Common myeloid progenitor, CD34-positive (primary cell): ENCODE measurements around the gene PPRC1.

Experiments used
- CTCF ChIA-PET: fragments of 350-600 bp; sonication (Branson Sonifier 250); formaldehyde crosslinking; loops from one replicate; lab custom pipeline; 2021; ENCODE audit warnings: antibody characterized with exemption; lab: Charles Lee
- POLR2A ChIA-PET: fragments of 350-600 bp; sonication (Branson Sonifier 250); formaldehyde crosslinking; loops from one replicate; lab custom pipeline; 2021; ENCODE audit warnings: antibody characterized with exemption; lab: Charles Lee
- DNase-seq, 3 donors: peaks; one replicate each; pipeline versions ENCODE4 v3.0.0 to v3.0.0-alpha.2; 2013
- H3K27ac ChIP-seq, 2 experiments: 1 replicate in 1 of 2; 2 replicates in 1 of 2; pipeline ENCODE4 v1.7.0; 2013; ENCODE audit warnings: inconsistent platforms in 2 of 2, low read length in 2 of 2, mild to moderate bottlenecking in 2 of 2, low read depth in 1 of 2, moderate library complexity in 1 of 2; ENCODE audit not compliant: severe bottlenecking in 2 of 2, insufficient read depth in 1 of 2, poor library complexity in 1 of 2
- H3K27me3 ChIP-seq, 5 experiments: replicated peaks in 2 of 5; 1 replicate in 3 of 5; 2 replicates in 2 of 5; pipeline versions ENCODE4 v1.6.1 to v1.7.0; 2013; ENCODE audit warnings: low read length in 4 of 5, mild to moderate bottlenecking in 2 of 5, moderate library complexity in 2 of 5, inconsistent platforms in 1 of 5; ENCODE audit not compliant: insufficient read depth in 5 of 5, control insufficient read depth in 4 of 5
- H3K36me3 ChIP-seq, 4 experiments: 1 replicate in 2 of 4; 2 replicates in 2 of 4; pipeline versions ENCODE4 v1.6.1 to v1.7.0; 2013; ENCODE audit warnings: low read length in 3 of 4, control low read depth in 1 of 4, mild to moderate bottlenecking in 1 of 4; ENCODE audit not compliant: control insufficient read depth in 4 of 4, insufficient read depth in 4 of 4
- H3K4me1 ChIP-seq, 4 experiments: 1 replicate in 3 of 4; 2 replicates in 1 of 4; pipeline versions ENCODE4 v1.6.1 to v1.7.1; 2013; ENCODE audit warnings: low read length in 3 of 4, mild to moderate bottlenecking in 3 of 4, control low read depth in 1 of 4, inconsistent platforms in 1 of 4, moderate library complexity in 1 of 4; ENCODE audit not compliant: control insufficient read depth in 4 of 4, insufficient read depth in 4 of 4; ENCODE audit errors: control extremely low read depth in 1 of 4
- H3K4me3 ChIP-seq, 7 experiments: 1 replicate in 4 of 7; 2 replicates in 3 of 7; pipeline versions ENCODE4 v1.5.1 to v1.7.0; 2013; ENCODE audit warnings: mild to moderate bottlenecking in 7 of 7, low read length in 6 of 7, moderate library complexity in 6 of 7, inconsistent platforms in 2 of 7, low read depth in 2 of 7, control low read depth in 1 of 7; ENCODE audit not compliant: insufficient read depth in 4 of 7, control insufficient read depth in 1 of 7; ENCODE audit errors: extremely low read depth in 1 of 7
- H3K9me3 ChIP-seq, 5 experiments: 1 replicate in 4 of 5; 2 replicates in 1 of 5; pipeline versions ENCODE4 v1.6.1 to v1.7.1; 2013; ENCODE audit warnings: low read length in 4 of 5, mild to moderate bottlenecking in 2 of 5, inconsistent platforms in 1 of 5, low read depth in 1 of 5, moderate library complexity in 1 of 5; ENCODE audit not compliant: control insufficient read depth in 4 of 5, insufficient read depth in 2 of 5; ENCODE audit errors: control extremely low read depth in 1 of 5
- WGBS: methylation state at CpG from one replicate; pipeline ENCODE4 v1.1.5; 2013; ENCODE audit not compliant: insufficient coverage; 5-methylcytosine and 5-hydroxymethylcytosine counted together

Gene PPRC1

DNA sequence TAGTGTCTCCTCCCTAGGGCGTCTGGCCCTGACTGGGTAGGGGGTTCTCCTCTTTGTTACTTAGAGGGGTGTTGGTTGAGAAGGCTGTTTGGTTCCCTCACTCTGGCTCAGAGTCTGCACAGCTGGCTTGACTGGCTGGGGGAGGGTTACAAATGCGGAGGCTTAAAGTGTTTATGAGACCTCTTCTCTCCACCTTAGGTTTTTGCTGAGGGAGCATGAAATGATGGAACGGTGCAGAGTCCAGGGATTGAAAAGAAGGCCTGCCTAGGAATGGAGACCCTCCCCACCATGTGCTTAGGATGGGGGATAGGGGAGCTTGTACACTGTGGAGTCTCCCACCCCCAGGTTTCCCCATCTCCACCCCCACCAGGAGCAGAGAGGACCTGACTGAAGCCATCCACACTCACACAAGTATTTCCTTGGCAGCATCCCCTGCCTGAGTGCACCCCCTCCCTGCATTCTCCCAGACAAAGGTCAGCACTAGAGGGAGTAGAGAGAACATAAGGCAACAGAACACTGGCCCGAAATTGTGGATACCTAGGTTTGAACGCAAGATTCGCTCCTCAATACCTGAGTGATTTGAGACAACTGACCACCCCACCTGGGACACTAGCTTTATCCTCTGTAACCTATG lies 11.0 kb upstream of the PPRC1 start:
- peak in 2 of 3 donors; percentile 19 to 33 for DNase-seq
- peaks cover 0 to 4% (median 0%) of the 10 kb centered on the region in 4 experiments for H3K36me3 ChIP-seq
- H3K27me3 ChIP-seq, result no peaks in the 10 kb centered on the region
- POLR2A ChIA-PET, result interaction anchor here (1.1 kb wide), 1 partner anchor 38 kb away, joined by 4 read pairs; no protein-coding TSS in a partner anchor
- peak overlapping the region in 6 of 7 experiments; percentile 64 to 95 (median 87) for H3K4me3 ChIP-seq
- H3K4me1 ChIP-seq, result peaks cover 10 to 48% (median 40%) of the 10 kb centered on the region in 4 experiments
- CTCF ChIA-PET, result interaction anchor here (1.3 to 3.5 kb wide), 4 partner anchors 9 to 49 kb away, joined by 3 to 36 read pairs (median 10); partner anchors contain the start of gene PPRC1
- no peaks in the 10 kb centered on the region for H3K9me3 ChIP-seq
- WGBS, result 45% methylated on average over 2 of the region's 6 CpGs
- H3K27ac ChIP-seq, result peak overlapping the region in 1 of 2 experiments; percentile 89

- Histone ChIP-seq H3K36me3 (peaks cover 0 to 4% (median 0%) of the 10 kb centered on the region in 4 experiments), H3K9me3 (no peaks in the 10 kb centered on the region), H3K4me3 (no peak overlapping the region), H3K27me3 (no peaks in the 10 kb centered on the region), H3K27ac (no peak overlapping the region), H3K4me1 (peaks cover 10 to 42% (median 34%) of the 10 kb centered on the region in 4 experiments)
- ChIA-PET CTCF (interaction anchor here (0.7 to 3.5 kb wide), 4 partner anchors 9 to 28 kb away, joined by 3 to 36 read pairs (median 8); partner anchors contain the start of gene PPRC1), POLR2A (interaction anchor here (1.3 kb wide), 1 partner anchor 10 kb away, joined by 4 read pairs; the partner anchor contains the start of gene PPRC1)
- 80% methylated on average over 1 of the region's 1 CpG for WGBS
- no peak for DNase-seq
Observed at GRCh38 chr10:102122450-102122849, 10.4 kb upstream of the PPRC1 start.

- peaks cover 0 to 4% (median 0%) of the 10 kb centered on the region in 4 experiments for H3K36me3 ChIP-seq
- no peak overlapping the region for H3K27ac ChIP-seq
- H3K9me3 ChIP-seq, result no peaks in the 10 kb centered on the region
- H3K4me3 ChIP-seq, result no peak overlapping the region
- peaks cover 7 to 35% (median 26%) of the 10 kb centered on the region in 4 experiments for H3K4me1 ChIP-seq
- ChIA-PET CTCF (interaction anchor here (0.6 to 3.5 kb wide), 6 partner anchors 8 to 439 kb away, joined by 3 to 36 read pairs (median 5); partner anchors contain the start of gene PPRC1), POLR2A (interaction anchor here (0.6 to 1.3 kb wide), 2 partner anchors 9 to 519 kb away, joined by 4 read pairs; partner anchors contain the start of gene PPRC1)
- H3K27me3 ChIP-seq, result no peaks in the 10 kb centered on the region
- 93% methylated on average over 2 of the region's 3 CpGs for WGBS
- DNase-seq, result no peak
Observed at GRCh38 chr10:102123223-102123622, 9.6 kb upstream of the PPRC1 start.

DNA sequence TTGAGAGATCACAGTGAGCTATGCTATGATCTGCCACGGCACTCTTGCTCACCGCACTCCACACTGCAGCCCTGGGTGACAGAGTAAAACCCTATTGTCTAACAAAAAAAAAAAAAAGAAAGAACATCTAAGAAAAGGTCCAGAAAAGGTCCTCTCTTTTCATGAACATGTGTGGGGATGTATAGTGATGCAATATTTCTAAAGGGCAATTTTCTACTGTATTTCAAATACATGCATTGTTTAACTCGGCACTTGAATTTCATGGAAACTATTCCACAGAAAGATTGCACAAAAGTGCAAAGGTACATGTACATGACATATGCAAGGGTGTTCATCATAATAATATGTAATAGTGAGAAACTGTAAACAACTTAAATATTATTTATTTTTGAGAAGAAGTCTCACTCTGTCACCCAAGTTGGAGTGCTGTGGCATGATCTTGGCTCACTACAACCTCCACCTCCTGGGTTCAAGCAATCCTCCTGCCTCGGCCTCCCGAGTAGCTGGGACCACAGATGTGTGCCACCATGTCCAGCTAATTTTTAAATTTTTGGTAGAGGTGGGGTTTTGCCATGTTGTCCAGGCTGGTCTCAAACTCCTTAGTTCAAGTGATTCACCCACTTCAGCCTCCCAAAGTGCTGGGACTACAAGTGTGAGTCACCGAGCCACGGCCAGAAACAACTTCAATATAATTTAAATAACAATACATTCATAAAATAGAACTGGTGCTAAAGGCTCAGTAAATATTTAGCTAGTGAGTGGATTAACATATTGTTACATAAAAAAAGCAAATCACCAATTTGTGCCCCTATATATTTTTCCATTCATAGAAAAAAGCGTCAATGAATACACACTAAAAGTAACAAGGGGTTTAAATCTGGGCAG lies 1.3 kb upstream of the PPRC1 start:
- DNase-seq, result no peak
- Histone ChIP-seq H3K9me3 (no peaks in the 10 kb centered on the region), H3K27ac (peak overlapping the region in 1 of 2 experiments; percentile 87), H3K27me3 (no peaks in the 10 kb centered on the region), H3K4me3 (no peak overlapping the region), H3K4me1 (peaks cover 11 to 33% (median 18%) of the 10 kb centered on the region in 4 experiments), H3K36me3 (peaks cover 0 to 4% (median 0%) of the 10 kb centered on the region in 4 experiments)
- 100% methylated on average over 1 of the region's 8 CpGs for WGBS
- ChIA-PET POLR2A (interaction anchor here (1.3 to 1.5 kb wide), 3 partner anchors 8 to 17 kb away, joined by 3 to 6 read pairs (median 4); partner anchors contain the start of gene LDB1), CTCF (interaction anchor here (0.6 to 3.2 kb wide), 9 partner anchors 9 to 219 kb away, joined by 3 to 36 read pairs (median 5); no protein-coding TSS in a partner anchor)

- ChIA-PET POLR2A (interaction anchor here (0.5 to 1.5 kb wide), 5 partner anchors 9 to 262 kb away, joined by 3 to 6 read pairs (median 3); partner anchors contain the start of gene LDB1), CTCF (interaction anchor here (1.0 to 3.2 kb wide), 6 partner anchors 10 to 20 kb away, joined by 3 to 36 read pairs (median 6); no protein-coding TSS in a partner anchor)
- H3K36me3 ChIP-seq, result peaks cover 0 to 4% (median 0%) of the 10 kb centered on the region in 4 experiments
- WGBS, result 25% methylated on average over 8 of the region's 8 CpGs
- H3K9me3 ChIP-seq, result no peaks in the 10 kb centered on the region
- DNase-seq, result no peak
- peak overlapping the region in 5 of 7 experiments; percentile 90 to 96 (median 93) for H3K4me3 ChIP-seq
- peaks cover 11 to 37% (median 18%) of the 10 kb centered on the region in 4 experiments for H3K4me1 ChIP-seq
- H3K27ac ChIP-seq, result peak overlapping the region in 1 of 2 experiments; percentile 87
- H3K27me3 ChIP-seq, result no peaks in the 10 kb centered on the region
Observed at GRCh38 chr10:102132193-102132562, 662 bp upstream of the PPRC1 start.

- DNase-seq, result peak in 2 of 3 donors; percentile 72 to 75
- Histone ChIP-seq H3K4me1 (peaks cover 11 to 37% (median 18%) of the 10 kb centered on the region in 4 experiments), H3K27ac (peak overlapping the region; percentile 70 to 87), H3K4me3 (peak overlapping the region; percentile 70 to 96 (median 91)), H3K36me3 (peaks cover 8 to 19% (median 12%) of the 10 kb centered on the region in 4 experiments), H3K27me3 (no peaks in the 10 kb centered on the region), H3K9me3 (no peaks in the 10 kb centered on the region)
- ChIA-PET POLR2A (no interaction called here), CTCF (interaction anchor here (8.0 kb wide), 1 partner anchor 15 kb away, joined by 64 read pairs; the partner anchor contains the start of gene NOLC1)
- WGBS, result under 1% methylated on average over 22 of the region's 48 CpGs
Observed at GRCh38 chr10:102133373-102134195, 744 bp downstream of the PPRC1 start.
